H1 (cell line): ENCODE data around the gene KIF21A. TPM values are rescaled to one million over a fixed set of nuclear protein-coding genes. Genes with fewer than 3 reads are reported as not detected.

Experiments used
- CTCF ChIA-PET: fragments of 300-600 bp; sonication (Branson Sonifier 250); formaldehyde crosslinking; loops from one replicate; lab custom pipeline; 2021; ENCODE audit not compliant: partially characterized antibody; lab: Charles Lee
- POLR2A ChIA-PET: fragments of 300-600 bp; sonication (Branson Sonifier 250); formaldehyde crosslinking; loops from one replicate; lab custom pipeline; 2021; ENCODE audit warnings: inconsistent platforms; ENCODE audit not compliant: partially characterized antibody; lab: Charles Lee
- DNase-seq, 2 experiments: peaks; one replicate each; pipeline versions ENCODE4 v3.0.0 to v3.0.0-alpha.2; 2010 to 2022; ENCODE audit warnings: low spot score in 2 of 2, low read depth in 1 of 2, mixed read lengths in 1 of 2
- FAIRE-seq: peaks from 2 replicates; lab custom pipeline; 2011; peaks lifted over from hg19 to GRCh38; lab: Jason Lieb, UNC
- H2AFZ ChIP-seq: 2 replicates; pipeline ENCODE4 v1.8.1; 2012; ENCODE audit warnings: low read length, inconsistent platforms
- H2AK5ac ChIP-seq: 2 replicates; pipeline ENCODE4 v1.6.1; 2013; ENCODE audit warnings: low read depth, low read length
- H2BK120ac ChIP-seq: replicated peaks from 2 replicates; pipeline ENCODE3; 2013; ENCODE audit warnings: low read depth, low read length, inconsistent platforms
- H2BK12ac ChIP-seq: 2 replicates; pipeline ENCODE4 v1.6.1; 2013; ENCODE audit warnings: low read depth, low read length
- H2BK15ac ChIP-seq: 2 replicates; pipeline ENCODE4 v1.6.1; 2013; ENCODE audit warnings: low read length
- H2BK20ac ChIP-seq: 2 replicates; pipeline ENCODE4 v1.6.1; 2013; ENCODE audit warnings: low read length
- H2BK5ac ChIP-seq: 2 replicates; pipeline ENCODE4 v1.6.1; 2013; ENCODE audit warnings: low read depth, low read length
- H3K14ac ChIP-seq: 2 replicates; pipeline ENCODE4 v1.6.1; 2013; ENCODE audit warnings: inconsistent platforms; ENCODE audit not compliant: insufficient read length
- H3K18ac ChIP-seq: 2 replicates; pipeline ENCODE4 v1.6.1; 2013; ENCODE audit warnings: low read length; ENCODE audit errors: extremely low read depth
- H3K23ac ChIP-seq: 2 replicates; pipeline ENCODE4 v1.6.1; 2013; ENCODE audit warnings: inconsistent platforms; ENCODE audit not compliant: insufficient read length
- H3K23me2 ChIP-seq: 2 replicates; pipeline ENCODE4 v1.6.1; 2013; ENCODE audit warnings: low read depth, low read length
- H3K27ac ChIP-seq: 2 replicates; pipeline ENCODE4 v1.6.1; 2011; ENCODE audit warnings: low read depth, low read length, inconsistent platforms
- H3K27me3 ChIP-seq, 4 experiments: replicated peaks in 1 of 4; 1 replicate in 1 of 4; 2 replicates in 3 of 4; pipeline versions ENCODE4 v1.6.1 to v1.8.1; 2011 to 2013; ENCODE audit warnings: low read length in 3 of 4, mild to moderate bottlenecking in 3 of 4, inconsistent platforms in 2 of 4, mixed read lengths in 2 of 4, moderate library complexity in 1 of 4; ENCODE audit not compliant: control insufficient read depth in 3 of 4, insufficient read depth in 3 of 4; ENCODE audit errors: extremely low read depth in 1 of 4
- H3K36me3 ChIP-seq, 4 experiments: 2 replicates each; pipeline versions ENCODE4 v1.6.1 to v1.8.1; 2011 to 2013; ENCODE audit warnings: mild to moderate bottlenecking in 4 of 4, low read length in 3 of 4, moderate library complexity in 2 of 4, control low read depth in 1 of 4, inconsistent platforms in 1 of 4; ENCODE audit not compliant: insufficient read depth in 4 of 4, control insufficient read depth in 2 of 4
- H3K4ac ChIP-seq: replicated peaks from 2 replicates; pipeline ENCODE3; 2013; ENCODE audit warnings: low read length, low read depth, mixed read lengths, inconsistent platforms; ENCODE audit not compliant: insufficient read length
- H3K4me1 ChIP-seq, 4 experiments: replicated peaks in 1 of 4; 1 replicate in 1 of 4; 2 replicates in 3 of 4; pipeline versions ENCODE4 v1.6.1 to v1.8.1; 2011 to 2013; ENCODE audit warnings: low read length in 3 of 4, inconsistent platforms in 2 of 4, mixed read lengths in 1 of 4; ENCODE audit not compliant: insufficient read depth in 4 of 4, control insufficient read depth in 3 of 4
- H3K4me2 ChIP-seq, 2 experiments: 2 replicates each; pipeline versions ENCODE4 v1.6.1 to v1.8.1; 2011 to 2013; ENCODE audit warnings: low read depth in 2 of 2, low read length in 2 of 2, control low read depth in 1 of 2, inconsistent platforms in 1 of 2, mild to moderate bottlenecking in 1 of 2; ENCODE audit not compliant: insufficient read depth in 1 of 2
- H3K4me3 ChIP-seq, 4 experiments: fragments of 200-600, 300-600 bp in 1 of 4; sonication (generic), shearing (Covaris generic), sonication (Bioruptor Twin) in 1 of 4; 2 replicates each; pipeline versions ENCODE4 v1.5.1 to v1.8.1; 2011 to 2016; ENCODE audit warnings: low read length in 4 of 4, low read depth in 3 of 4, control low read depth in 2 of 4, inconsistent platforms in 2 of 4, mild to moderate bottlenecking in 2 of 4, mixed read lengths in 1 of 4, moderate library complexity in 1 of 4; ENCODE audit not compliant: insufficient read depth in 2 of 4; ENCODE audit errors: extremely low read depth in 1 of 4
- H3K56ac ChIP-seq: replicated peaks from 2 replicates; pipeline ENCODE3; 2013; ENCODE audit warnings: low read depth, mild to moderate bottlenecking, mixed read lengths, low read length, inconsistent platforms; ENCODE audit not compliant: insufficient read length
- H3K79me1 ChIP-seq: 2 replicates; pipeline ENCODE4 v1.6.1; 2013; ENCODE audit warnings: low read depth, low read length, control low read depth
- H3K79me2 ChIP-seq, 2 experiments: 2 replicates each; pipeline versions ENCODE4 v1.6.1 to v1.8.1; 2012 to 2013; ENCODE audit warnings: low read length in 2 of 2, mild to moderate bottlenecking in 2 of 2, inconsistent platforms in 1 of 2; ENCODE audit not compliant: insufficient read depth in 2 of 2, control insufficient read depth in 1 of 2
- H3K9ac ChIP-seq, 4 experiments: replicated peaks in 1 of 4; 1 replicate in 1 of 4; 2 replicates in 3 of 4; pipeline versions ENCODE4 v1.6.1 to v1.8.1; 2011 to 2013; ENCODE audit warnings: low read depth in 3 of 4, low read length in 3 of 4, control low read depth in 2 of 4, mild to moderate bottlenecking in 2 of 4, moderate library complexity in 2 of 4, inconsistent platforms in 1 of 4; ENCODE audit errors: extremely low read depth in 1 of 4
- H3K9me3 ChIP-seq, 2 experiments: 2 replicates each; pipeline versions ENCODE4 v1.6.1 to v1.8.1; 2012 to 2013; ENCODE audit warnings: mild to moderate bottlenecking in 2 of 2, moderate library complexity in 2 of 2, control low read depth in 1 of 2, inconsistent platforms in 1 of 2, low read depth in 1 of 2, low read length in 1 of 2, mixed read lengths in 1 of 2; ENCODE audit not compliant: insufficient read depth in 2 of 2
- H4K20me1 ChIP-seq, 2 experiments: replicated peaks in 1 of 2; 2 replicates each; pipeline versions ENCODE3 to v1.8.1; 2011 to 2013; ENCODE audit warnings: inconsistent platforms in 2 of 2, low read length in 2 of 2, mild to moderate bottlenecking in 1 of 2; ENCODE audit not compliant: insufficient read depth in 2 of 2, control insufficient read depth in 1 of 2
- H4K5ac ChIP-seq: 2 replicates; pipeline ENCODE4 v1.6.1; 2013; ENCODE audit warnings: low read length, low read depth, mixed read lengths, inconsistent platforms; ENCODE audit not compliant: insufficient read length
- H4K8ac ChIP-seq: 2 replicates; pipeline ENCODE4 v1.8.0; 2013; ENCODE audit warnings: mild to moderate bottlenecking, moderate library complexity, low read length, inconsistent platforms; ENCODE audit not compliant: insufficient read depth; ENCODE audit errors: extremely low read depth
- H4K91ac ChIP-seq: replicated peaks from 2 replicates; pipeline ENCODE3; 2013; ENCODE audit warnings: low read length, mixed read lengths, inconsistent platforms; ENCODE audit not compliant: insufficient read length
- ASH2L ChIP-seq: fragments of 200-600, 300-600 bp; sonication (generic); IDR thresholded peaks from one replicate; pipeline ENCODE4 v1.7.1; 2017; ENCODE audit warnings: low read length
- BRCA1 ChIP-seq: IDR thresholded peaks from 2 replicates; pipeline ENCODE4 v1.6.1; 2012; ENCODE audit warnings: low read depth, low read length, improper control_type of control experiment
- CHD1 ChIP-seq: IDR thresholded peaks from 2 replicates; pipeline ENCODE4 v1.6.1; 2012; ENCODE audit warnings: low read depth, low read length, improper control_type of control experiment
- FOSL1 ChIP-seq: IDR thresholded peaks from 2 replicates; pipeline ENCODE4 v1.6.1; 2011; ENCODE audit warnings: mild to moderate bottlenecking, low read depth, low read length, moderate library complexity; ENCODE audit not compliant: insufficient read depth
- WGBS, 2 experiments: shearing (Covaris generic) in 1 of 2; methylation state at CpG; one replicate each; pipeline versions ENCODE4 v1.1.6 to v1.1.7; 2013 to 2015; ENCODE audit warnings: low lambda C conversion rate in 2 of 2, mixed read lengths in 2 of 2, inconsistent platforms in 1 of 2, low coverage in 1 of 2, missing lambda C conversion rate in 1 of 2; ENCODE audit not compliant: insufficient replicate concordance in 2 of 2, insufficient coverage in 1 of 2, insufficient read length in 1 of 2; ENCODE audit errors: extremely low coverage in 1 of 2, missing lambda C conversion rate in 1 of 2; 5-methylcytosine and 5-hydroxymethylcytosine counted together
- polyA plus RNA-seq, 7 experiments: library from polyadenylated mRNA; depleted of rRNA in 3 of 7; stranded (reverse) in 5 of 7; unstranded in 2 of 7; fragments of >200 nt in 5 of 7; fragments of 200-250 nt in 2 of 7; gene quantifications; 1 replicate in 5 of 7; 2 replicates in 1 of 7; 4 replicates in 1 of 7; pipeline versions ENCODE4 v1.2.1 to v1.2.3, GENCODE V29; 2011 to 2013; ENCODE audit warnings: missing spikeins in 2 of 7, mixed read lengths in 2 of 7
- total RNA-seq: library from RNA; stranded (reverse); fragmentation: NEBNext Ultra II Directional; extraction: Animal tissue kit (Norgen Biotek cat#: 25700); gene quantifications from 2 replicates; pipeline ENCODE4 v1.2.1, GENCODE V29; 2021

Gene KIF21A
- total and polyA plus RNA-seq, 2 of the 8 experiments (the other 6 are each of a cell fraction or from before 2014, with no cell fraction given), result 10.0 to 26.0 TPM

- 98 to 100% methylated on average over 1 to 2 of the region's 2 CpGs for WGBS, 2 experiments
- POLR2A ChIA-PET, result no interaction called here
- TF ChIP-seq FOSL1, result no peak
- TF ChIP-seq ASH2L, result no peak
- TF ChIP-seq CHD1, result no peak
- no peak for TF ChIP-seq BRCA1
Measured at GRCh38 chr12:39331539-39332261, 111.2 kb downstream of the KIF21A start.

More at GRCh38 chr12:39331539-39332261, 111.2 kb downstream of the KIF21A start:
- Histone ChIP-seq H3K4me3 (no peak overlapping the region), H3K23ac (no peak overlapping the region), H3K27ac (no peak overlapping the region), H4K5ac (no peak overlapping the region), H3K36me3 (peaks cover 0 to 21% (median 9%) of the 10 kb centered on the region in 4 experiments; a peak in 5 of 8 replicates), H3K23me2 (no peaks in the 10 kb centered on the region), H3K56ac (no peak overlapping the region), H3K4me2 (no peak overlapping the region), H2BK120ac (no peak overlapping the region), H4K8ac (no peak overlapping the region), H2BK12ac (no peak overlapping the region), H2AFZ (no peak overlapping the region), H4K91ac (no peak overlapping the region), H3K18ac (no peak overlapping the region), H3K79me1 (no peaks in the 10 kb centered on the region), H2BK20ac (no peak overlapping the region), H3K79me2 (no peaks in the 10 kb centered on the region), H3K9ac (no peak overlapping the region), H2AK5ac (no peak overlapping the region), H3K27me3 (no peaks in the 10 kb centered on the region), H3K4ac (no peak overlapping the region), H4K20me1 (no peaks in the 10 kb centered on the region), H2BK5ac (no peak overlapping the region), H2BK15ac (no peak overlapping the region), H3K14ac (no peak overlapping the region), H3K9me3 (no peaks in the 10 kb centered on the region), H3K4me1 (no peaks in the 10 kb centered on the region)
- CTCF ChIA-PET, result interaction anchor here (1.4 kb wide), 1 partner anchor 13 kb away, joined by 3 read pairs; no protein-coding TSS in a partner anchor
- DNase-seq, result no peak
- FAIRE-seq, result no peak
